Testis (tissue), 3 donors: ENCODE results near the gene SMIM22. TPM values are rescaled to one million over a fixed set of nuclear protein-coding genes. Genes with fewer than 3 reads are reported as not detected.
"Not testable (repeated sequence)": the region's sequence is repeated elsewhere in the genome, so short reads cannot be mapped to it uniquely, and the experiment has no call there.

ENCODE experiments used
- DNase-seq: peaks from one replicate; pipeline ENCODE4 v3.0.0-alpha.2; 2019
- H3K27ac ChIP-seq, 2 donors: fragments of 200-600 bp; sonication (generic); one replicate each; pipeline ENCODE4 v1.5.1; 2019
- H3K27me3 ChIP-seq: fragments of 200-600 bp; sonication (generic); one replicate; pipeline ENCODE4 v1.5.1; 2019
- H3K36me3 ChIP-seq: fragments of 200-600 bp; sonication (generic); one replicate; pipeline ENCODE4 v1.5.1; 2017; ENCODE audit warnings: low read depth; ENCODE audit errors: missing control alignments
- H3K4me1 ChIP-seq: fragments of 200-600 bp; sonication (generic); one replicate; pipeline ENCODE4 v1.5.1; 2019
- H3K4me3 ChIP-seq, 2 donors: fragments of 200-600 bp; sonication (generic); one replicate each; pipeline ENCODE4 v1.5.1; 2017 to 2019
- H3K9me3 ChIP-seq: fragments of 200-600 bp; sonication (generic); one replicate; pipeline ENCODE4 v1.5.1; 2017
- CTCF ChIP-seq, 3 experiments: fragments of 450-650 bp in 2 of 3; fragments of 200-600 bp in 1 of 3; sonication (generic) in 1 of 3; IDR thresholded peaks; one replicate each; pipeline ENCODE4 v1.5.1; 2016 to 2019; ENCODE audit warnings: antibody characterized with exemption in 3 of 3, mild to moderate bottlenecking in 2 of 3, moderate library complexity in 1 of 3
- POLR2A ChIP-seq: fragments of 450-650 bp; IDR thresholded peaks from one replicate; pipeline ENCODE4 v1.6.1; 2017; ENCODE audit warnings: antibody characterized with exemption, mild to moderate bottlenecking, moderate library complexity
- WGBS, 2 donors: methylation state at CpG; one replicate each; pipeline ENCODE4 v1.1.5; 2018; 5-methylcytosine and 5-hydroxymethylcytosine counted together
- intact Hi-C: fragments of 100-400 bp; cut with DNase I; formaldehyde crosslinking; loops from one replicate; pipeline ENCODE4 v1.15.1; 2023; ENCODE audit warnings: low total_unique reads
- polyA plus RNA-seq: library from polyadenylated mRNA; stranded (reverse); fragments of 350-450 nt; fragmentation: Illumina TruSeq; extraction: RNeasy Lipid Tissue Mini Kit (QIAGEN cat#74804); gene quantifications from one replicate; pipeline ENCODE4 v1.2.3, GENCODE V29; 2014; ENCODE audit warnings: low read depth, low replicate concordance; ENCODE audit not compliant: insufficient read depth
- total RNA-seq, 2 donors: library from RNA; depleted of rRNA; stranded (reverse); fragments of >200 nt; gene quantifications; one replicate each; pipeline ENCODE4 v1.2.3, GENCODE V29; 2016

SMIM22 gene
- total and polyA plus RNA-seq, 3 donors from 2014 or later = 6.1 to 41.3 (median 9.8) TPM

GRCh38 chr16:4780235-4780634 lies 14.9 kb upstream of the SMIM22 start:
- 87 to 92% methylated on average over 4 of the region's 4 CpGs for WGBS, 2 donors
- Histone ChIP-seq H3K36me3 (no peaks in the 10 kb centered on the region), H3K9me3 (no peaks in the 10 kb centered on the region), H3K4me3 (no peak overlapping the region), H3K27me3 (no peaks in the 10 kb centered on the region), H3K4me1 (no peaks in the 10 kb centered on the region), H3K27ac (no peak overlapping the region)
- intact Hi-C loops = no loop called here
- no peak for DNase-seq
- TF ChIP-seq POLR2A (no peak), CTCF (IDR thresholded peaks at IDR 0.05) (no peak)

GRCh38 chr16:4783251-4783950 lies 11.8 kb upstream of the SMIM22 start:
- no peaks in the 10 kb centered on the region for H3K4me1 ChIP-seq

GRCh38 chr16:4783951-4784336 lies 11.2 kb upstream of the SMIM22 start:
- DNase-seq = no peak
- 70 to 73% methylated on average over 10 to 16 of the region's 16 CpGs for WGBS, 2 donors
- no peaks in the 10 kb centered on the region for H3K36me3 ChIP-seq

More at GRCh38 chr16:4783251-4783950, 11.8 kb upstream of the SMIM22 start:
- intact Hi-C loops = no loop called here
- TF ChIP-seq CTCF (IDR thresholded peaks at IDR 0.05) = no peak
- TF ChIP-seq POLR2A = no peak
- Histone ChIP-seq H3K27me3 (no peaks in the 10 kb centered on the region), H3K9me3 (no peaks in the 10 kb centered on the region), H3K36me3 (no peaks in the 10 kb centered on the region), H3K27ac (no peak overlapping the region), H3K4me3 (no peak overlapping the region)
- no peak for DNase-seq
- WGBS, 2 donors = 92 to 98% methylated on average over 14 to 25 of the region's 25 CpGs

GRCh38 chr16:4784444-4784987 lies 10.7 kb upstream of the SMIM22 start:
- DNase-seq, H3K4me3 ChIP-seq, H3K36me3 ChIP-seq, H3K27me3 ChIP-seq, intact Hi-C loops, H3K4me1 ChIP-seq, H3K27ac ChIP-seq, H3K9me3 ChIP-seq: not testable (repeated sequence)
- 92% methylated on average over 14 of the region's 14 CpGs for WGBS, 2 donors

More at GRCh38 chr16:4783951-4784336, 11.2 kb upstream of the SMIM22 start:
- no peaks in the 10 kb centered on the region for H3K27me3 ChIP-seq
- no peak overlapping the region for H3K4me3 ChIP-seq
- no peaks in the 10 kb centered on the region for H3K4me1 ChIP-seq
- no peaks in the 10 kb centered on the region for H3K9me3 ChIP-seq
- H3K27ac ChIP-seq = no peak overlapping the region
- intact Hi-C loops = no loop called here
- no peak for TF ChIP-seq POLR2A
- no peak for TF ChIP-seq CTCF (IDR thresholded peaks at IDR 0.05)

GRCh38 chr16:4785758-4786433 lies 9.3 kb upstream of the SMIM22 start:
- intact Hi-C loops = no loop called here
- WGBS, 2 donors = 85 to 94% methylated on average over 20 to 23 of the region's 23 CpGs
- Histone ChIP-seq H3K27ac (no peak overlapping the region), H3K4me1 (no peaks in the 10 kb centered on the region), H3K36me3 (no peaks in the 10 kb centered on the region), H3K4me3 (no peak overlapping the region), H3K9me3 (no peaks in the 10 kb centered on the region), H3K27me3 (no peaks in the 10 kb centered on the region)
- DNase-seq = no peak
- TF ChIP-seq POLR2A (no peak), CTCF (IDR thresholded peaks at IDR 0.05) (no peak)
